ENCODE results near the gene RERE.
"Not testable (repeated sequence)": the region's sequence is repeated elsewhere in the genome, so short reads cannot be mapped to it uniquely, and the experiment has no call there.

RERE gene

GRCh38 chr1:8847990-8848389, 30.6 kb upstream of the RERE start:
- Histone ChIP-seq H3K9ac (ENCODE audit: insufficient read length) (no peak overlapping the region), H3K36me3 (ENCODE audit: insufficient read depth, low read length) (no peaks in the 10 kb centered on the region), H3K9me3 (ENCODE audit: low read depth, low read length) (no peaks in the 10 kb centered on the region), H3K4me3 (no peak overlapping the region), H3K27ac (no peak overlapping the region)
- no peak for DNase-seq (ENCODE audit: low read depth, low spot score)
- TF ChIP-seq FOXP2 (optimal IDR thresholded peaks at IDR 0.05; ENCODE audit: control extremely low read depth, extremely low read length, insufficient read depth) (no peak), POLR2AphosphoS5 (IDR thresholded peaks at IDR 0.05; ENCODE audit: borderline replicate concordance, low read depth, low read length) (no peak), EZH2 (IDR thresholded peaks at IDR 0.05) (no peak)

- Histone ChIP-seq H3K27ac (no peak overlapping the region), H3K4me3 (no peak overlapping the region), H3K9me3 (ENCODE audit: low read depth, low read length) (no peaks in the 10 kb centered on the region), H3K9ac (ENCODE audit: insufficient read length) (no peak overlapping the region), H3K36me3 (ENCODE audit: insufficient read depth, low read length) (no peaks in the 10 kb centered on the region)
- DNase-seq (ENCODE audit: low read depth, low spot score) = no peak
- TF ChIP-seq FOXP2 (optimal IDR thresholded peaks at IDR 0.05; ENCODE audit: control extremely low read depth, extremely low read length, insufficient read depth) (no peak), POLR2AphosphoS5 (IDR thresholded peaks at IDR 0.05; ENCODE audit: borderline replicate concordance, low read depth, low read length) (no peak), EZH2 (IDR thresholded peaks at IDR 0.05) (no peak)
Measured at GRCh38 chr1:8846263-8846662, 28.8 kb upstream of the RERE start.

GRCh38 chr1:8845104-8846097, 28.0 kb upstream of the RERE start:
- no peaks in the 10 kb centered on the region for H3K9me3 ChIP-seq (ENCODE audit: low read depth, low read length)
- no peak overlapping the region for H3K27ac ChIP-seq
- no peaks in the 10 kb centered on the region for H3K36me3 ChIP-seq (ENCODE audit: insufficient read depth, low read length)
- H3K9ac ChIP-seq (ENCODE audit: insufficient read length) = no peak overlapping the region
- no peak for DNase-seq (ENCODE audit: low read depth, low spot score)
- no peak overlapping the region for H3K4me3 ChIP-seq
- TF ChIP-seq FOXP2 (optimal IDR thresholded peaks at IDR 0.05; ENCODE audit: control extremely low read depth, extremely low read length, insufficient read depth) = no peak
- no peak for TF ChIP-seq POLR2AphosphoS5 (IDR thresholded peaks at IDR 0.05; ENCODE audit: borderline replicate concordance, low read depth, low read length)
- TF ChIP-seq EZH2 (IDR thresholded peaks at IDR 0.05) = no peak

- TF ChIP-seq EZH2 (IDR thresholded peaks at IDR 0.05) (no peak), POLR2AphosphoS5 (IDR thresholded peaks at IDR 0.05; ENCODE audit: borderline replicate concordance, low read depth, low read length) (no peak), FOXP2 (optimal IDR thresholded peaks at IDR 0.05; ENCODE audit: control extremely low read depth, extremely low read length, insufficient read depth) (no peak)
- H3K9me3 ChIP-seq (ENCODE audit: low read depth, low read length) = no peaks in the 10 kb centered on the region
- H3K9ac ChIP-seq (ENCODE audit: insufficient read length) = no peak overlapping the region
- no peak for DNase-seq (ENCODE audit: low read depth, low spot score)
- H3K36me3 ChIP-seq (ENCODE audit: insufficient read depth, low read length) = no peaks in the 10 kb centered on the region
- no peak overlapping the region for H3K27ac ChIP-seq
- no peak overlapping the region for H3K4me3 ChIP-seq
Measured at GRCh38 chr1:8844501-8845006, 27.1 kb upstream of the RERE start.

GRCh38 chr1:8841395-8841794, 24.0 kb upstream of the RERE start:
- no peak for DNase-seq (ENCODE audit: low read depth, low spot score)
- Histone ChIP-seq H3K4me3 (no peak overlapping the region), H3K9me3 (ENCODE audit: low read depth, low read length) (no peaks in the 10 kb centered on the region), H3K9ac (ENCODE audit: insufficient read length) (no peak overlapping the region), H3K27ac (no peak overlapping the region), H3K36me3 (ENCODE audit: insufficient read depth, low read length) (no peaks in the 10 kb centered on the region)
- TF ChIP-seq EZH2 (IDR thresholded peaks at IDR 0.05) (no peak), POLR2AphosphoS5 (IDR thresholded peaks at IDR 0.05; ENCODE audit: borderline replicate concordance, low read depth, low read length) (no peak), FOXP2 (optimal IDR thresholded peaks at IDR 0.05; ENCODE audit: control extremely low read depth, extremely low read length, insufficient read depth) (no peak)

- Histone ChIP-seq H3K9ac (ENCODE audit: insufficient read length) (no peak overlapping the region), H3K9me3 (ENCODE audit: low read depth, low read length) (no peaks in the 10 kb centered on the region), H3K27ac (no peak overlapping the region), H3K36me3 (ENCODE audit: insufficient read depth, low read length) (no peaks in the 10 kb centered on the region), H3K4me3 (no peak overlapping the region)
- TF ChIP-seq EZH2 (IDR thresholded peaks at IDR 0.05) = no peak
- no peak for TF ChIP-seq POLR2AphosphoS5 (IDR thresholded peaks at IDR 0.05; ENCODE audit: borderline replicate concordance, low read depth, low read length)
- TF ChIP-seq FOXP2 (optimal IDR thresholded peaks at IDR 0.05; ENCODE audit: control extremely low read depth, extremely low read length, insufficient read depth) = no peak
- DNase-seq (ENCODE audit: low read depth, low spot score) = no peak
Measured at GRCh38 chr1:8839990-8840389, 22.6 kb upstream of the RERE start.

GRCh38 chr1:8835941-8836643, 18.7 kb upstream of the RERE start:
- no peaks in the 10 kb centered on the region for H3K9me3 ChIP-seq (ENCODE audit: low read depth, low read length)
- no peak overlapping the region for H3K4me3 ChIP-seq
- DNase-seq (ENCODE audit: low read depth, low spot score) = no peak
- no peak overlapping the region for H3K27ac ChIP-seq
- H3K36me3 ChIP-seq (ENCODE audit: insufficient read depth, low read length) = no peaks in the 10 kb centered on the region
- no peak for TF ChIP-seq FOXP2 (optimal IDR thresholded peaks at IDR 0.05; ENCODE audit: control extremely low read depth, extremely low read length, insufficient read depth)
- TF ChIP-seq EZH2 (IDR thresholded peaks at IDR 0.05) = no peak
- no peak for TF ChIP-seq POLR2AphosphoS5 (IDR thresholded peaks at IDR 0.05; ENCODE audit: borderline replicate concordance, low read depth, low read length)
- H3K9ac ChIP-seq (ENCODE audit: insufficient read length) = no peak overlapping the region

GRCh38 chr1:8831340-8831739, 13.9 kb upstream of the RERE start:
- TF ChIP-seq EZH2 (IDR thresholded peaks at IDR 0.05) (no peak), POLR2AphosphoS5 (IDR thresholded peaks at IDR 0.05; ENCODE audit: borderline replicate concordance, low read depth, low read length) (no peak), FOXP2 (optimal IDR thresholded peaks at IDR 0.05; ENCODE audit: control extremely low read depth, extremely low read length, insufficient read depth) (no peak)
- Histone ChIP-seq H3K36me3 (ENCODE audit: insufficient read depth, low read length) (no peaks in the 10 kb centered on the region), H3K9ac (ENCODE audit: insufficient read length) (no peak overlapping the region), H3K4me3 (no peak overlapping the region), H3K27ac (no peak overlapping the region), H3K9me3 (ENCODE audit: low read depth, low read length) (no peaks in the 10 kb centered on the region)
- DNase-seq (ENCODE audit: low read depth, low spot score) = no peak

- H3K4me3 ChIP-seq; H3K36me3 ChIP-seq (ENCODE audit: insufficient read depth, low read length); H3K9ac ChIP-seq (ENCODE audit: insufficient read length); H3K9me3 ChIP-seq (ENCODE audit: low read depth, low read length); DNase-seq (ENCODE audit: low read depth, low spot score); H3K27ac ChIP-seq: not testable (repeated sequence)
Measured at GRCh38 chr1:8830732-8831131, 13.3 kb upstream of the RERE start.

All from SK-N-MC (cell line).